Brain pericyte (primary cell): ENCODE results near the gene CENPM.
A peak's percentile ranks its signal among the peaks of the same experiment; 100 is the strongest.

Source experiments
- DNase-seq: peaks from one replicate; pipeline ENCODE4 v3.0.0-alpha.2; 2012; ENCODE audit warnings: low read depth, low spot score

The CENPM gene, protein sequence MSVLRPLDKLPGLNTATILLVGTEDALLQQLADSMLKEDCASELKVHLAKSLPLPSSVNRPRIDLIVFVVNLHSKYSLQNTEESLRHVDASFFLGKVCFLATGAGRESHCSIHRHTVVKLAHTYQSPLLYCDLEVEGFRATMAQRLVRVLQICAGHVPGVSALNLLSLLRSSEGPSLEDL

DNA sequence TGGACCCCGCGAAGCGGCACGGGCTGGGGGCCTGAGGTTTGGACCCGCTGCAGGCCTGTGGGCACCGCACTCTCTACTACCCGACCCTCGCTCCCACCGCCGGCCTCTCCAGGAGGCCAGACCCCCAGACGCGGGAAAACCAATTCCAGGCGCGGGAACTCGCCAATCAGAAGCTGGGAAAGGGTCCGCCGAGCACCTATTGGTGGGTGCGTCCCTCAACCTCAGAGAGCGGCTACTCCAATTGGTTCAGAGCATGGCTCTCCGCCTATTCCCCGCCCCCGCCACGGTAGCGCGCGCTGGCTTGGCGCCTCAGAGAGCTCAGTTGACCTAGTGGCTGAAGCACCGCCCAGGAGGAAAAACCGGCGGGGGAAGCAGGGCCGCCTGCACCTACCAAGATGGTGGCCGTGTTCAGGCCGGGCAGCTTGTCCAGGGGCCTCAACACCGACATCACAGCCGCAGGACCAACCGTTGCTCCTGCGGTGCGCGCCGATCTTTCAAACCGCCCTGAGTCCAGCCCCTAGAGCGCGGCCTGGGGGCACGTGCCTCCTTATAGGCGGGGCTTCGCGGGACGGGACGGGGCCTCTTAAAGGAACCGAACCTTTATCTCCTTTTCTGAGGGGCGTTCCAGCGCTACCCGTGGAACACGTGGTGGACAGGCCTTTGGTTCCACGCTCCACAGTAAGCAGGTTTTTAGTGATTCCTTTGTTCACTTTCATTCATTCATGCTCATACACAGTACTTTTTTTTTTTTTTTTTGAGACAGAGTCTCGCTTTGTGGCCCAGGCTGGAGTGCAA is at the start of gene CENPM:
TSS of gene CENPM (minus strand) at position 524 of the 795 bp plus-strand sequence. CDS start at position 448, 76 bp downstream.
- DNase-seq: peak; percentile 82

DNA sequence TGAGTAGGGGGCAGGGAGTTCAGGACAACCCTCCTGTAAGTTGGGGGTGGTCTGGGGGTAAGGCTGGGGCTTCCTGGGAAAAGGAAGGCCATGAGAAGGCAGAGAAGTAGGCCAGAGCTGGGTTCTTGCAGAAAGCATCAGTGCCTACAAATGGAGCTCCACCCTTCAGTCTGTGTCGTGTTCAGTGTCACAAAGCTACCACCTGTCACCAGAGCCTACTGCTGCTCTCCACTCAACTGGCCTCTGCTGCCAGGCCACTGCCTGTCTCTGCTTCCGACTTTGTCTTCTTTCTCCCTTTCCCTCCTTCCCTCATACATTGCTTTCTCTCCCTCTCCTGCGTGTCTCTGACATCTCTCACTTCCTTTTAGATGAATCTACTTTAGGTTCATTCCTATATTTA is 48.3 kb upstream of the CENPM start:
- DNase-seq: no peak

DNA sequence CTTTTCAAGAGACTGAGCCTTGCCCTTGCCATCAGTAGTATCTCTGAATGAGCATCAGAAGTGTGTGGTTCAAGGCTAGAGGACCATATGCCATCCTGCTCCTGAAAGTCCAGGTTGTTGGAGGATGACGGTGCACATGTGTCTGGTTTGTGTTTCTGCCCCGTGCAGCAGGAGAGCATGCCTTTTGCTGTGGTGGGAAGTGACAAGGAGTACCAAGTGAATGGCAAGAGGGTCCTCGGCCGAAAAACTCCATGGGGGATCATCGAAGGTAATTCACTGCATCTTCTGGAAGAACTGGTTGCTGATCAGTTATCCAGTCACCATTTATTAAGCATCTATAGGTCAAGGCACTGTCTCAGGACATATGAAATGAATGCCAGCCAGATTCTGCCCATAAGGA is 45.5 kb upstream of the CENPM start:
- DNase-seq: no peak

DNA sequence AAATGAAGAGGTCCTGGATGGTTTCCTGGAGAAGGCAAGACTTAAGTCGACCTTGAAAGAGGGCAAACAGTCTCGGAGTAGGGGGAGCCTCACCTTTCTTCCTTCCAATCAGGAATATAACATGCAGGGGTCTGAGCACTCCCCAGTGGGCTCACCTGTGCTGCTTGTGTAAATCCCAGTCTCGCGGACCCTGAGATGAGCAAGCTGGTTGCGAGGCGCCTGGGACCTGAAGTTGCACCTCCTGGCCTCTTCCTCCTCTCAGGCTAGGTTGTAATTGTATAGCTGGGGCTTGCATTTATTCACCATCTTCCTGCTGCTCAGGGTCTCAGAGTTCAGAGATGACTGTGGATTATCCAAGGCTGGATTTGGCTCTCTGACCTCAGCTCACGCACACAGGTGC is 44.2 kb upstream of the CENPM start:
- no peak for DNase-seq

DNA sequence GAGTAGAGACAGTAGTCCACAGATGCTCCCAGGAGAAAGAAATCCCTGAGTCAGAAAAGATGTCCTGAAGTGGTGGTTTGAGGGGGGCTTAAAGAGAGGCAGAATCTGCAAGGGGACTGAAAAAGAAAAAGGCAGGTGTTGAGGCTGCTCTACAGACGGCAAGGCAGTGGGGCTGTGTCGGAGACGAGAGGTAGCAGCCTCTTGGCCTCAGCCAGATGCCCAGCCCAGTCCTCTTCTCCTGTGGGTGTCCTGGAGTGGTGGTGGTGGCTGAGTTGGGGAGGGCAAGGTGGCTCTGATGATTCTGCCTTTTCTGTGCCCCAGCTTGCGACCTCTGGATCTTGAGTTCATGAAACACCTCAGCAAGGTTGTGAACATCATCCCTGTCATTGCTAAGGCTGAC is 42.3 kb upstream of the CENPM start:
- DNase-seq: no peak

DNA sequence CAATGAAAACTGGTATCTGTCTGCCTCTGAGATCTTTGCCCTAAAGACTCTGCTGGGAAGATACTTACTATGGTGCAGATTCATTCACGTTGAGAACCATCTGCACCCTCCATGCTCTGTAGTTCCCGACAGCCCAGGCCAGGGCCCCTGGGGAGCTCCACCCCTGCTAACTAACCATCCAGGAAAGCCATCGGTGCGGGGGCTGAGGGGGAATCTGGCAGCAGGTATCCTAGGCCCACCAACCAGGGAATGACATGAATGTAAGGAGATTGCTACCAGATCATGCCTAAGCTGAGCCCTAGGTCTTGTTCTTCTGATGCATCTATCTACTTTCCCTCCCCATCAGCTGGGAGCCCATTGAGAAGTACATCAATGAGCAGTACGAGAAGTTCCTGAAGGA is 40.3 kb upstream of the CENPM start:
- DNase-seq: no peak

DNA sequence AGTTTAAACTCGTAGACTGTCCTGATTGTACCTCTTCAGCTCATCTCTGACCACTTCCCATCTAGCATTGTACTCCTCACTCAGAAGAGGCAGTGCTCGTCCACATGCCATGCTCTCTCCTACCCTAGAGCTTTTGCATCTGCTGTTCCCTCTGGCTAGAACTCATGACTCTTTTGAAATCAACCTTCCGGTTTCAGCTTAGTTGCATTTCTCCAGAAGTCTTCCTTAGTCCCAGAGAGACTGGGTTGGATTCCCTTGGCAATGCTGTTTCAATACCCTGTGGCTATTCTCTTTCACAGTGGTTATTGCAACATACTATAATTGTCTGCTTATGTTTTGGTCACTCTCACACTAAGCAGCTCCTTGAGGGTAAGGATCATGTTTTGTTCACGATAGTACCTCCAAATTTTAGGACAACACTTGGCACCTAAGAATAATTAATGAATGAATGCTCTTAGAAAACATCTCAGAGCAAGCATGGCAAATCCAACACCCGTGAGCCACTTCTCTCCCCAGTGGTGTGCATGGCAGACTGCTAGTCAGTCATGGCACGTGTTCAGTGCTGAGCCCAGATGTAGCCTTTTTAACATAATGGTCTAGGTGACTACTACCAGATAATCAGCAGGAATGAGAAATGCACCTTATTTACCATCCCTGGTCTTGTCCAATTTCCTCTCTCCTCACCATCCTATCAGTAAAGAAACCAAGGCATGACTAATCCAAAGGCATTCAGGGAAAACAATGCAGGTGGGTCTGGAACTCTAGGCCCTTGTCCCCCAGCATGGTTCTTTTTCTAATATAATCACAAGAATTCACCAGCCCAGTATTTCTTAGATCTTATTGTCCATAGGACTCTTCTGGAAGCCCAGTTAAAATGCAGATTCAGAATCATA is 36.8 kb upstream of the CENPM start:
- DNase-seq: no peak

DNA sequence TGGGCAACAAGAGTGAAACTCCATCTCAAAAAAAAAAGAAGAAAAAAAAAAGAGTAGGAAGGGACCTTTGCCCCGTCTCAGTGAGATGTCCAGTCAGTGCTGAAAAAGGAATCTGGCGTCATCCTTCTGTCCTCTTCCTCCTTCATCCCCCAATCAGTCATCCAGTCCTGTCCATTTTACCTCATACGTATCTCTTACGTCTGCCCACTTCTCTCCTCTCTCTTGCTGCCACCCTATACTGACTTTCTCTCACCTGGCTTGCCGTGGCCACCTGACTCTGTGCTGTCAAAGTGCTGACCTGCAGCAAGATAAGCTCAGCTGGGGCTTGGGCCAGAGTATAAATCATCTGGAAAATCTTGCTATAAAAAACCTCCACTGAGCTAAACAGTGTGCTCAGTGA is 35.9 kb upstream of the CENPM start:
- DNase-seq: no peak

DNA sequence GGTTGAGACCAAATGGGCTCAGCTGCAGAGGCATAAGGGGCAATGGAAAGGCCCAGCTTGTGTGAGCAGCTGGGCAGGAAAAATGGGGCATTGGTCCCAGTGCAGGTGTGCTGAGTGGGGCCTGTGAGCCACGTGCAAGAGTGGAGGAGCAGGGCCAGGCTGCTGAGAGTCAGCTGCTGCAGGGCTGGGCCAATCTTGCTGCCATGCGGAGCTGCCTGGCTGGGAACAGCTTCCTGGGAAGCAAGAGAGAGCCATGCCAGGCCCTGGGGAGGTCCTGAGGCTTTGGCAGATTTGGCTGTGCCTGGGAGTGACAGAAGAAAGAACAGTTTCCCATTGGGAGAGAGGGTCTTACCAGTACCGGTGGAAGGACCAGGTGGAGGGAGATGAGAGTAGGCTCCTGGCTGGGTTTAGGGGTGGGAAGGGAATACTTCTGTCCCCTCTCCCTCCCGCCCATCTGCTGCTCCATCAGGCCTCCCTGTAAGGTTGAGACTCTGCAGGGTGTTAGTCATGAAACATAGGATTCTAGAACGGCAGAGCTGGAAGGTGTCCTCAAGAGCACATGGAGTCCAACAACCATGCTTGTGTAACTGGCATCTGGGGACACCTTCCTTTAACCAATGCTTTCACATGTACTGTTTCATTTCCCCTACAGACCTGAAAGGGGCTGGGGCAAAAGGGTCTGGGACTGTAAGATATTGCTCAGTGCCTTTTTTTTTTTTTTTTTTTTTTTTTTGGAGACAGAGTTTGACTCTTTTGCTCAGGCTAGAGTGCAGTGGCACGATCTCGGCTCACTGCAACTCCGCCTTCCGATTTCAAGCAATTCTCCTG is 32.7 kb upstream of the CENPM start:
- no peak for DNase-seq

DNA sequence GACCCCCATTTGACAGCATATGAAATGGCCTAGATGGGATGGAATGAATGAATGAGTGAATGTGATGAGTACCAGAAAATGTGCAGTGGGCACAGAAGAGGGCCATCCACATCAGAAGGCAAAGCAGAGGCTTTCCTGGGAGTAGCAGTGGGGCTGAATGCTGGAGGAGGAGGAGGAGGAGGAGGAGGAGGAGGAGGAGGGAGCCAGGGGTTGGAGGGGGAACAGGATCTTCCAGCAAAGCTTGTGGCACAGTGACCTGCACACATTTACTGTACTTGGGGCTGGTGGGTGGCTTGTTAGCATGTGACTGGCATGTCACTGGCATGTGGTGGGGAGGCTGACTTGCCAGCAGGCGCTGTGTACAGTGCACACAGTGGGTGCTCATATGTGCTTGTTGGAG is 31.8 kb upstream of the CENPM start:
- DNase-seq: no peak

DNA sequence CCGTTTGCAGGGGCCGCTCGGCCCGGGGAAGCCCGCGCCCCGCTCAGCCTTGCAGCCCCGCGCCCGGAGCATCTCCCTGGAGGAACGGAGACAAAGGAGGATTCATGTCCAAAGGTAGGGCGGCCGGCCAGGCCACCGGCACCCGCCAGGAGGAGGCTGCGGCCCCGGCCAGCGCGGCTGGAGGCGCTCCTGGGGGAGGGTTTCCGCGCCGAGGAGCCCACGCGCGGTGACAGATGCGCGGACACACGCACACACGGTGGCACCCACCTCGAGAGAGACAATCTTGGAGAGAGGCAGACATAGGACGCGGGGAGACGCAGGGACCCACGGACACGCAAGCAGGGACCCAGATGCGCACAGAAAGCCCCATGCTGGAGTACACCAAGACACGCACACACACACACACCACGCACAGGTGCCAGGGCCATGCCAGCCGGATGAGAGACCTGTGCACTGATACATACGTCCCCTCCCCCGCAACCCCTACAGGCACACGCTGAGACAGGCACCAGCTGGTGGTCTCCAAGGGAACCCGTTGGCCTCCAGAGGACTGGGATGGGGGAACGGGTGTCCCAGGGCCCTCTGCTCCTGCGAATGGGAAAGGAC is 30.1 kb upstream of the CENPM start:
- no peak for DNase-seq

DNA sequence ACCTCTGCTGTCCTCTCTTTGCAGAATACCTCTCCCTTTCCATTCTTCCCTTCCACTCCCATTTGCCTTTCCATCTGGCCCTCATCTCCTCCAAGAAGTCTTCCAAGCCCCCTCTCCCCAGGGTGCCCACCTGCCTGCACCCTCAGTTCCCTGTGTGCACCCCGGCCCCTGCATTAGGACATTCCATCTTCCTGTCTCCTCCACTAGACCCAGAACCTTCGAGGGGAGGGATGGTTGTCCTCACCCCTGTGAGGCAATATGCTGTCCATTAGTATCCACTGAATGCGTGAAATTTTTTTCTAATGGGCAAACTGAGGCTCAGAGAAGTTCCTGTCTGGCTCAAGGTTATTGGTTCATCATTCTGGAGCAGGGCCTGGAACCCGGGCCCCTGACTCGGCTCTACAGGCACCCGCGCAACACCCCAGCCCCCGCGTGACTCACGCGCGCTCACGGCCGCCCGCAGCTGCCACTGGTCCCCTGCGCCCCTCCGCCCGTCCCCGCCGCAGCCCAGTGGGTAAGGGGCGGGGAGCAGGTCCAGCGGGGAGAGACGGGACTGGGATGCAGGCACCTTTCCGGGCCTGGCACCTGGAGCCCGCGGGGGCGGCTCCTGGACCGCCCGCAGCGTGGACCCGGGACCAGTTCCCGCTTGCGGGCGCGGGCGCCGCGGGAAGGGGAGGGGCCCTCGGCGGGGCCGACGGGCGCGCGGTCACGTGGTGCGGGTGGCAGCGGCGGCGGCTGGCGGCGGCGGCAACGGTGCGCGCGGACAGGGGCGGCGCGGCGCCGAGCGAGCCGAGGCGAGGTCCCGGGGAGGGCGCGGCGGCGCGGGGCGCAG is 29.3 kb upstream of the CENPM start:
- no peak for DNase-seq

DNA sequence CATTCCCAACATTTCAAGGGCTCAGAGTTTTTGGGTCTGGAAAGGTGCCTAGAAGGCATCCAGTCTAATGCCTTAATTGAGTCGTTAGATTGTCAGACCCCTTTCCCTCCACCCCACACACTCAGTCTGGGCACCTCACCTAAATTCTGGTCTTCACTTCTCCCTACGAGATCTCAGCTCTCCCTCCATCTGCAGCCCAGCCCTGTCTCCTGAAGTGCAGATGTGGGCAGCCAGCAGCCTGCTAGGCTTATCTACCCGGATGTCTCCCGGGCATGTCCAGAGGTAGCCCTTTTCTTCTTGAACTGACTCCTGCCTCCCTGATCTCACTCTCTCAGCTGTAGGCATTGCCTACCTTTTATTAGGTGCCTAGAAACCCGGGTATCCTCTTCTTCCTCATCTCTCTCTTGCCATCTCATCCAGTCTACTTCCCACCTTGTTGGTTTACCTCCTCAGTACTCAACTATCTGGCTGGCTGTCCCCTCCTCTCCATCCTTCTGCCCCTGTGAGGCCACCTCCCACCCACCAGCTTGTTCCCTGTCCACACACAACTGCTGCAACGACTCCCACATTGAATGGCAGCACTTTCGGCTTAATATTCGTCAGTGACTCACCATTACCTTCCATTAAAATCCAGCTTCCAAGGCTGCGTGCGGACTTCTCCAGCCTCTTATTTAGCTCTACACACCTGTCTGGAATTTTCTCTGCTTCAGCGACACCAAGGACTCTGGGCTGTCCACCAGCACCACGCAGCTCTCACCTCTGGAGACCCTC is 28.5 kb upstream of the CENPM start:
- no peak for DNase-seq

DNA sequence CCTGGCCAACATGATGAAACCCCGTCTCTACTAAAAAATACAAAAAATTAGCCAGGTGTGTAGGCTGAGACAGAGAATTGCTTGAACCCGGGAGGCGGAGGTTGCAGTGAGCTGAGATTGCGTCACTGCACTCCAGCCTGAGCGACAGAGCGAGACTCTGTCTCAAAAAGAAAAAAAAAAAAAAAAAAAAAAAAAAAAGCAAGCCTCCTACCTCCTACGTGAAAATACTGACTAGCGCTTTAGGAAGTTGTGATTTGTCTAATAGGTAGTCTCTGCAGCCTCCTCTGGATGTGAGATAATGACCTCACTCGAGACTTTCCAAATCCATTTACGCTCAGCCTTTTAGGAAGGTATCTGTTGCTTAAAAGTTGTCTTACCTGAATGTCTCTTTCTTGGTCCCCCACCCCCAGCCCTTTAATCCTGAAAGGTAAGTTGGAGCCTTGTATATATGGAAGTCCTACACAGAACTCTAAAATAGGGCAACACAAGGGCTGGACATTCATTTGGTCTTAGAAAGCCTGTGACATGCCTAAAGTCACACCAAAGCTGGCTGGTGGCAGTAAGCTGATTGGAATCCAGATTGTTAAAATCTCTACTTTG is 27.8 kb upstream of the CENPM start:
- no peak for DNase-seq

DNA sequence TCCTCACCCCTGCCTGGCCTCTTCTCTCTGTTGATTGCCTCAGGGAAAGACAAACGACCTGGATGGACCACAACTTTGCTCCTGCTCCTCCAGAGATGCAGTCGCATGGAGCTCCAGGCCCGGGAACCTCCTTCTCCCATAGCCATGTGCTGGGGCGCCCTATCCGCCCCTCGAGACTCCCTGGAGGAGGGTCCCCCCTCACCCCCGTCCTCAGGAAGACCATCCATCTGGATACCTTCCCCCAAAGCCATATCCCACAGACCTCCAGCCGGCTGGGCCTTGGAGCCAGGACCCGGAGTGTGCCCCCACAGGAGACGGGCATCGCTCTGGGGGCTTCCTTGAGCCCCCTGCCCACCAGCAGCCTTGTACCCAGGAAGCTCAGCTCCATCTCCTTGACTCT is 24.5 kb upstream of the CENPM start:
- no peak for DNase-seq

DNA sequence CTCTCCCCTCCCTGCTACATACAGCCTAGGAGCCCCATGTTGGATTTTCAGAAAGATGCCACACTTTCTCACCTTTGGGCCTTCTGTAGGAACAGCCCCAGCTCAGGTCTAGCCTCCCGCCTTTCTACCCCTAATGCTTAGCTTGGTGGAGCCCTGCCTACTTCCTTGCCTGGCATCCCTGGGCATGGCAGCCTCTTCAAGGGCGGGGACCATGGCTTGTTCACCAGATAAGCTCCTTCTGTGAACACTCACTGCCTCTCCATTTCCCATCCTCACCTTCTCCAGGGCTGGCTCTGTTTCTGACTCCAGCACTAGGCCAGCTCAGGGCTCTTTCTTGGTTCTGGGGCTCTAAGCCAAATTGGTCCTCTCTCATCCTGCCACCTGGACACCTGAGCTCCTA is 23.6 kb upstream of the CENPM start:
- no peak for DNase-seq

DNA sequence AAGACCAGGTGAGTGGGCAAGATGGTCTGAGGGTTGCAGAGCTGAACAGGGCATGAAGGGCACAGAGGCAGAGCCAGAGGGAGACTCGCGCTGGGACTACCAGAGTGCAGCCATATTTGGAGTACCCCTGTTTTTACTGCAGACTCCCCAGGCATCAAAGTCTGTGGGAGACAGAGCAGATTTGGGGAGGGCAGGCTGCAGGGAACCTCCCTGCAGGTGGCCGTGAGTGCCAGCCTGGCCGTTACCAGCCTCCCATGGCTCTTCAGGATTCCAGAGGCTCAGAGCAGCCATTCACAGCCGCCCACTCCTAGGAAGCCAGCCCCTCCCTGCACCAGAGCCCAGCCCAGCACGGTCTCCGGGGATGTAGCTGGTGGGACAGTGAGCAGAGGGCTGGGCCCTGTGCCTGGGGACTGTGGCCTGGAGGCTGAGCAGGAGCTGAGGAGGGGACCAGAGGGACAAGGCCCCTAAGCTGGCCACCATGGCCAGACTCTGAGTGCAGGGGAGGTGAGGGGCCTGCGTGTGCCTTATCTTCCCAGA is 22.2 kb upstream of the CENPM start, which contains the start of gene SEPTIN3:
TSS of gene SEPTIN3 (plus strand) at position 334 of the 537 bp plus-strand sequence. CDS start 2,050 bp downstream, outside the sequence.
- DNase-seq: no peak

DNA sequence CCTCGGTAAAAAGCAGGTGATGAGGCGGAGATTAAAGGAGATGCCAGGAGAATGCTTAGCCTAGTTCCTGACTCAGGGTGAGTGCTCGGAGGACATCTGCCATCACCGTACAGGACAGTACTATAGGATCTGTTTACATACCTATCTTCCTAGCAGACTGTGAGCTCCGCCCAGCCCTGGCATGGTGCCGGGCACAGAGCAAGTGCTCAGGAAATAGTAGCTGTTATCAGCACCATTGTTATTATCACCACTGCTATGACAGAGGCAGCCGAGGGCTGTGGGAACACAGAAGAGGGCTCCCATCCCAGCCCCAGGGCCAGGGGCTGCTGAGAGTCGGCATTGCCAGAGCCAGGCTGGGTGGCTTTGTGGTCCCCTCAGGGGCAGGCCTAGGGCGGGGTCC is 21.6 kb upstream of the CENPM start:
- no peak for DNase-seq
